PC-3 (cell line): ENCODE data around the gene WDR36. TPM values are rescaled to one million over a fixed set of nuclear protein-coding genes. Genes with fewer than 3 reads are reported as not detected.

Experiments used
- ATAC-seq: fragments of 200-7000 bp; cut with Tn5 transposase; 2 replicates; pipeline ENCODE4 v1.9.1; 2020; ENCODE audit warnings: mild to moderate bottlenecking, moderate library complexity
- BruUV-seq: library from RNA; stranded (reverse); fragments of 400-500 nt; replicated peaks from 2 replicates; lab custom pipeline; 2021; lab: Mats Ljungman, UMichigan
- CTCF ChIA-PET: fragments of 300-600 bp; sonication (Branson Sonifier 250); formaldehyde crosslinking; loops from one replicate; lab custom pipeline; 2022; ENCODE audit warnings: antibody characterized with exemption; lab: Charles Lee
- POLR2A ChIA-PET: fragments of 300-600 bp; sonication (Branson Sonifier 250); formaldehyde crosslinking; loops from one replicate; lab custom pipeline; 2022; ENCODE audit warnings: antibody characterized with exemption; ENCODE audit not compliant: unreplicated experiment; lab: Charles Lee
- DNase-seq: peaks from one replicate; pipeline ENCODE4 v3.0.0-alpha.2; 2015
- H2AFZ ChIP-seq: fragments of 300-600 bp; sonication (generic); 2 replicates; pipeline ENCODE4 v1.6.0; 2016; ENCODE audit warnings: antibody characterized with exemption, low read length
- H3F3A ChIP-seq: fragments of 300-600 bp; sonication (generic); one replicate; pipeline ENCODE4 v1.6.0; 2017; ENCODE audit warnings: antibody characterized with exemption, low read length, control low read depth, mild to moderate bottlenecking; ENCODE audit not compliant: unreplicated experiment
- H3K27ac ChIP-seq: fragments of 300-600 bp; sonication (generic); 2 replicates; pipeline ENCODE4 v1.5.1; 2016; ENCODE audit warnings: mild to moderate bottlenecking, low read length
- H3K27me3 ChIP-seq: fragments of 300-600 bp; sonication (generic); 2 replicates; pipeline ENCODE4 v1.6.1; 2016; ENCODE audit warnings: low read length, mixed read lengths
- H3K36me3 ChIP-seq: fragments of 300-600 bp; sonication (generic); 2 replicates; pipeline ENCODE4 v1.6.1; 2016; ENCODE audit warnings: low read depth, mixed run types, low read length, mixed read lengths
- H3K4me1 ChIP-seq: fragments of 300-600 bp; sonication (generic); 2 replicates; pipeline ENCODE4 v1.5.1; 2016; ENCODE audit warnings: low read length; ENCODE audit not compliant: insufficient read depth
- H3K4me2 ChIP-seq: fragments of 300-600 bp; sonication (generic); 2 replicates; pipeline ENCODE4 v1.6.0; 2016; ENCODE audit warnings: low read length
- H3K4me3 ChIP-seq: fragments of 300-600 bp; sonication (generic); 2 replicates; pipeline ENCODE4 v1.5.1; 2016; ENCODE audit warnings: mild to moderate bottlenecking, low read length, mixed read lengths
- H3K79me2 ChIP-seq: fragments of 300-600 bp; sonication (generic); 2 replicates; pipeline ENCODE4 v1.6.1; 2017; ENCODE audit warnings: low read length, mixed read lengths
- H3K9ac ChIP-seq: fragments of 300-600 bp; sonication (generic); 2 replicates; pipeline ENCODE4 v1.6.0; 2016; ENCODE audit warnings: mild to moderate bottlenecking, low read length
- H3K9me2 ChIP-seq: fragments of 300-600 bp; sonication (generic); replicated peaks from 2 replicates; pipeline ENCODE4 v1.6.1; 2016; ENCODE audit warnings: mixed run types, low read length, mixed read lengths
- H3K9me3 ChIP-seq: fragments of 300-600 bp; sonication (generic); 2 replicates; pipeline ENCODE4 v1.6.1; 2016; ENCODE audit warnings: low read length, mixed read lengths
- H4K20me1 ChIP-seq: fragments of 300-600 bp; sonication (generic); 2 replicates; pipeline ENCODE4 v1.6.1; 2016; ENCODE audit warnings: low read length, mixed read lengths
- EZH2 ChIP-seq: fragments of 300-600 bp; sonication (generic); IDR thresholded peaks from one replicate; pipeline ENCODE4 v1.6.1; 2017; ENCODE audit warnings: antibody characterized with exemption, mild to moderate bottlenecking, low read length; ENCODE audit not compliant: unreplicated experiment
- EZH2phosphoT487 ChIP-seq: fragments of 300-600 bp; sonication (generic); IDR thresholded peaks from 2 replicates; pipeline ENCODE4 v1.6.1; 2018; ENCODE audit warnings: mild to moderate bottlenecking, antibody characterized with exemption, low read length, borderline replicate concordance
- intact Hi-C: fragments of 100-400 bp; cut with micrococcal nuclease; formaldehyde crosslinking; loops from 2 replicates; pipeline ENCODE4 v1.9.0; 2023
- total RNA-seq: library from RNA; depleted of rRNA; stranded (reverse); fragments of >200 nt; gene quantifications from 2 replicates; pipeline ENCODE4 v1.2.3, GENCODE V29; 2014
- TF ChIP-seq, protein P1 (sequence below): fragments of 300-600 bp; sonication (generic); conservative IDR thresholded peaks from 2 replicates; pipeline ENCODE4 v1.5.1; 2017; ENCODE audit warnings: antibody characterized with exemption, low read depth, mild to moderate bottlenecking, low read length

The WDR36 gene
- total RNA-seq, 1 experiment from 2014 or later = 38.2 TPM

DNA sequence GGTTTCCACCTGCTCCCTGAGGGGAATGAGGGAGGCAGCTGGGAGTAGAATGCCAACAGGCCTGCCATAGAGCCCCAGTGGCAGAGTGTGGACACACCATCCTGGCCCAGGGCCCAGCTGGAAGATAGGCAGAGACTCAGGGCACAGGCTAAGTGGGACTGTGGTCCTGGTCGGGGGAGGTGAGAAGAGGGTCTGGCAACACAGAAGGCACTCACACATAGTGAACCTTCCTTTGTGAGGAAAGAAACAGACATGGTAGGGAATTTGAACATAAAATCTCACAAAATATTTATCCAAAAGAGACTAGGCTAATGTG, 41.2 kb downstream of the WDR36 start:
- Histone ChIP-seq H3K4me1 (peaks cover 22% of the 10 kb centered on the region), H3K36me3 (no peaks in the 10 kb centered on the region; the same call in 1 of the 2 replicates), H4K20me1 (no peaks in the 10 kb centered on the region), H3F3A (no peaks in the 10 kb centered on the region), H3K9me2 (no peaks in the 10 kb centered on the region), H3K27ac (no peak overlapping the region), H3K4me2 (no peak overlapping the region), H3K27me3 (no peaks in the 10 kb centered on the region), H3K9ac (no peak overlapping the region), H3K4me3 (no peak overlapping the region), H2AFZ (no peak overlapping the region), H3K9me3 (no peaks in the 10 kb centered on the region), H3K79me2 (no peaks in the 10 kb centered on the region)
- CTCF ChIA-PET = no interaction called here
- intact Hi-C loops = no loop called here
- no TSS peak for BruUV-seq
- no peak for DNase-seq
- TF ChIP-seq EZH2 (no peak), EZH2phosphoT487 (no peak)
- TF ChIP-seq, protein P1, sequence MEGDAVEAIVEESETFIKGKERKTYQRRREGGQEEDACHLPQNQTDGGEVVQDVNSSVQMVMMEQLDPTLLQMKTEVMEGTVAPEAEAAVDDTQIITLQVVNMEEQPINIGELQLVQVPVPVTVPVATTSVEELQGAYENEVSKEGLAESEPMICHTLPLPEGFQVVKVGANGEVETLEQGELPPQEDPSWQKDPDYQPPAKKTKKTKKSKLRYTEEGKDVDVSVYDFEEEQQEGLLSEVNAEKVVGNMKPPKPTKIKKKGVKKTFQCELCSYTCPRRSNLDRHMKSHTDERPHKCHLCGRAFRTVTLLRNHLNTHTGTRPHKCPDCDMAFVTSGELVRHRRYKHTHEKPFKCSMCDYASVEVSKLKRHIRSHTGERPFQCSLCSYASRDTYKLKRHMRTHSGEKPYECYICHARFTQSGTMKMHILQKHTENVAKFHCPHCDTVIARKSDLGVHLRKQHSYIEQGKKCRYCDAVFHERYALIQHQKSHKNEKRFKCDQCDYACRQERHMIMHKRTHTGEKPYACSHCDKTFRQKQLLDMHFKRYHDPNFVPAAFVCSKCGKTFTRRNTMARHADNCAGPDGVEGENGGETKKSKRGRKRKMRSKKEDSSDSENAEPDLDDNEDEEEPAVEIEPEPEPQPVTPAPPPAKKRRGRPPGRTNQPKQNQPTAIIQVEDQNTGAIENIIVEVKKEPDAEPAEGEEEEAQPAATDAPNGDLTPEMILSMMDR = no peak
- POLR2A ChIA-PET = no interaction called here
- ATAC-seq = peak; percentile 18

DNA sequence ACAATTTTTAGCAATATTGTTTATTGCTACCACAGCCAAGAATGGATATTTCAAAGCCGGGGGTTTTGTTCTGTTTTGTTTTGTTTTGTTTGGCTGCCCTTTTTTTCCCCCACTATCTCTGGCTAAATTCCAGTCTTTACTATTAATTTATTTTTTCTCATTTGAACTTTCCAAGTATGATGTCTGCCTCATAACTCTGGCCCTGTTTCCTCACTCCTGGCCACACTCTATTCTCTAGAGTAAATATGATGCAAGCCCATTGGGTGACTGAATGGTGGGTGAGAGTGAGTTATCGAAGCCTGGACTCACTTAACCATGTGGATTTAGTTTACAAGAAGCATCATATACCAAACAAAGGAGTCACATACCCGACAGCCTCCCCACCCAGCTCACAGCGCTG, 41.9 kb downstream of the WDR36 start:
- POLR2A ChIA-PET = no interaction called here
- no peaks in the 10 kb centered on the region for H3K9me2 ChIP-seq

DNA sequence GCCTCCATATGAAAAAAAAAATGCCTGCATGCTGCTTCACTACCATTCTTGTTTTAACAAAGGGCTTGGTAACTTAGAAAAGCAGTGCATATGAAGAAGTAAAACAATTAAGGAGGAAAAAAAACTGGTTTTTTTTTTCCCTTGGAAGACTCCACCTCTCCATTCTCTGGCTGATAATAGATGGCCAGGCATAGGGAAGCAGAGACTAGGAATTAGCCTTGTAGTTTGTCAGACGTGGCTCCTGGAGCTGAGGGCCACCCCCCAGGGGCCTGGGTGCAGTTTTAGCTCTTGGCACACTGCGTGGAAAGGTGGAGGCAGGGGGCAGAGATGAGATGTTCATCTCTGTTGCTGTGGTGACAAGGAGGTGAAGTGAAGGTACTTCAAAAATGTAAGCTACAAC, 42.7 kb downstream of the WDR36 start:
- no peaks in the 10 kb centered on the region for H3K9me3 ChIP-seq
- H4K20me1 ChIP-seq = no peaks in the 10 kb centered on the region
- H3K4me3 ChIP-seq = no peak overlapping the region
- no peaks in the 10 kb centered on the region for H3K79me2 ChIP-seq
- ChIA-PET POLR2A (no interaction called here), CTCF (no interaction called here)
- no peak overlapping the region for H3K4me2 ChIP-seq
- TF ChIP-seq, protein P1 = no peak
- no peak for TF ChIP-seq EZH2
- no peak for TF ChIP-seq EZH2phosphoT487
- no TSS peak for BruUV-seq
- no peaks in the 10 kb centered on the region for H3K9me2 ChIP-seq
- intact Hi-C loops = no loop called here
- ATAC-seq (no peak), DNase-seq (no peak)
- H3K27me3 ChIP-seq = no peaks in the 10 kb centered on the region
- no peak overlapping the region for H2AFZ ChIP-seq
- no peak overlapping the region for H3K27ac ChIP-seq
- no peak overlapping the region for H3K9ac ChIP-seq
- H3K36me3 ChIP-seq = no peaks in the 10 kb centered on the region
- peaks cover 13% of the 10 kb centered on the region for H3K4me1 ChIP-seq
- H3F3A ChIP-seq = no peaks in the 10 kb centered on the region

More for the DNA sequence above, 41.9 kb downstream of the WDR36 start:
- Histone ChIP-seq H3K36me3 (no peaks in the 10 kb centered on the region; the same call in 1 of the 2 replicates), H3K9me3 (no peaks in the 10 kb centered on the region), H3K9ac (no peak overlapping the region), H3F3A (no peaks in the 10 kb centered on the region), H4K20me1 (no peaks in the 10 kb centered on the region), H3K4me1 (peaks cover 21% of the 10 kb centered on the region), H3K27me3 (no peaks in the 10 kb centered on the region), H3K27ac (no peak overlapping the region), H3K4me2 (no peak overlapping the region), H3K79me2 (no peaks in the 10 kb centered on the region), H2AFZ (no peak overlapping the region), H3K4me3 (no peak overlapping the region)
- ATAC-seq (no peak), DNase-seq (no peak)
- intact Hi-C loops = no loop called here
- CTCF ChIA-PET = no interaction called here
- BruUV-seq = no TSS peak
- TF ChIP-seq, protein P1 = no peak
- no peak for TF ChIP-seq EZH2
- no peak for TF ChIP-seq EZH2phosphoT487
